ENCODE results near the gene KBTBD7. TPM values are rescaled to one million over a fixed set of nuclear protein-coding genes. Genes with fewer than 3 reads are reported as not detected.

Gene KBTBD7
- polyA plus RNA-seq, 4 donors, result 1.1 to 10.4 (median 3.0) TPM

- Histone ChIP-seq H3K27me3 (ENCODE audit: control insufficient read depth in 3 of 3, insufficient read depth in 3 of 3, low read length in 3 of 3) (no peaks in the 10 kb centered on the region), H3K27ac (ENCODE audit: low read depth in 1 of 3, low read length in 2 of 3) (no peak overlapping the region), H3K4me1 (ENCODE audit: control insufficient read depth in 3 of 3, insufficient read depth in 2 of 3, low read depth in 1 of 3, low read length in 2 of 3) (no peaks in the 10 kb centered on the region), H3K9me3 (ENCODE audit: control insufficient read depth in 2 of 2, insufficient read depth in 1 of 2, low read depth in 1 of 2, low read length in 1 of 2) (peaks cover 0 to 5% of the 10 kb centered on the region in 2 donors), H3K4me3 (ENCODE audit: low read depth in 1 of 3, low read length in 3 of 3) (no peak overlapping the region), H3K36me3 (ENCODE audit: control insufficient read depth in 3 of 3, insufficient read depth in 2 of 3, low read depth in 1 of 3, low read length in 3 of 3) (no peaks in the 10 kb centered on the region)
- DNase-seq, result no peak
- no peak for FAIRE-seq
Measured at GRCh38 chr13:41206467-41206866, 12.1 kb upstream of the KBTBD7 start.

GRCh38 chr13:41203810-41204209, 9.4 kb upstream of the KBTBD7 start:
- Histone ChIP-seq H3K4me3 (ENCODE audit: low read depth in 1 of 3, low read length in 3 of 3) (no peak overlapping the region), H3K27ac (ENCODE audit: low read depth in 1 of 3, low read length in 2 of 3) (no peak overlapping the region), H3K27me3 (ENCODE audit: control insufficient read depth in 3 of 3, insufficient read depth in 3 of 3, low read length in 3 of 3) (no peaks in the 10 kb centered on the region), H3K9me3 (ENCODE audit: control insufficient read depth in 2 of 2, insufficient read depth in 1 of 2, low read depth in 1 of 2, low read length in 1 of 2) (no peaks in the 10 kb centered on the region), H3K4me1 (ENCODE audit: control insufficient read depth in 3 of 3, insufficient read depth in 2 of 3, low read depth in 1 of 3, low read length in 2 of 3) (no peaks in the 10 kb centered on the region), H3K36me3 (ENCODE audit: control insufficient read depth in 3 of 3, insufficient read depth in 2 of 3, low read depth in 1 of 3, low read length in 3 of 3) (no peaks in the 10 kb centered on the region)
- FAIRE-seq (no peak), DNase-seq (no peak)
- 92 to 93% (median 93%) methylated on average over 6 of the region's 6 CpGs for WGBS, 3 donors

GRCh38 chr13:41200126-41200525, 5.8 kb upstream of the KBTBD7 start:
- Histone ChIP-seq H3K4me3 (ENCODE audit: low read depth in 1 of 3, low read length in 3 of 3) (no peak overlapping the region), H3K27ac (ENCODE audit: low read depth in 1 of 3, low read length in 2 of 3) (no peak overlapping the region), H3K36me3 (ENCODE audit: control insufficient read depth in 3 of 3, insufficient read depth in 2 of 3, low read depth in 1 of 3, low read length in 3 of 3) (no peaks in the 10 kb centered on the region), H3K4me1 (ENCODE audit: control insufficient read depth in 3 of 3, insufficient read depth in 2 of 3, low read depth in 1 of 3, low read length in 2 of 3) (no peaks in the 10 kb centered on the region), H3K9me3 (ENCODE audit: control insufficient read depth in 2 of 2, insufficient read depth in 1 of 2, low read depth in 1 of 2, low read length in 1 of 2) (no peaks in the 10 kb centered on the region), H3K27me3 (ENCODE audit: control insufficient read depth in 3 of 3, insufficient read depth in 3 of 3, low read length in 3 of 3) (no peaks in the 10 kb centered on the region)
- no peak for DNase-seq
- FAIRE-seq, result no peak
- 89 to 90% (median 90%) methylated on average over 4 of the region's 4 CpGs for WGBS, 3 donors

GRCh38 chr13:41199526-41199925, 5.2 kb upstream of the KBTBD7 start:
- FAIRE-seq (no peak), DNase-seq (no peak)
- H3K4me3 ChIP-seq (ENCODE audit: low read depth in 1 of 3, low read length in 3 of 3), result no peak overlapping the region
- no peaks in the 10 kb centered on the region for H3K4me1 ChIP-seq (ENCODE audit: control insufficient read depth in 3 of 3, insufficient read depth in 2 of 3, low read depth in 1 of 3, low read length in 2 of 3)
- WGBS, 3 donors, result 81 to 89% (median 87%) methylated on average over 2 of the region's 2 CpGs
- no peaks in the 10 kb centered on the region for H3K27me3 ChIP-seq (ENCODE audit: control insufficient read depth in 3 of 3, insufficient read depth in 3 of 3, low read length in 3 of 3)
- no peaks in the 10 kb centered on the region for H3K9me3 ChIP-seq (ENCODE audit: control insufficient read depth in 2 of 2, insufficient read depth in 1 of 2, low read depth in 1 of 2, low read length in 1 of 2)
- no peaks in the 10 kb centered on the region for H3K36me3 ChIP-seq (ENCODE audit: control insufficient read depth in 3 of 3, insufficient read depth in 2 of 3, low read depth in 1 of 3, low read length in 3 of 3)
- no peak overlapping the region for H3K27ac ChIP-seq (ENCODE audit: low read depth in 1 of 3, low read length in 2 of 3)

GRCh38 chr13:41199079-41199478, 4.7 kb upstream of the KBTBD7 start:
- no peak overlapping the region for H3K27ac ChIP-seq (ENCODE audit: low read depth in 1 of 3, low read length in 2 of 3)
- 67 to 85% (median 73%) methylated on average over 5 of the region's 5 CpGs for WGBS, 3 donors
- H3K9me3 ChIP-seq (ENCODE audit: control insufficient read depth in 2 of 2, insufficient read depth in 1 of 2, low read depth in 1 of 2, low read length in 1 of 2), result no peaks in the 10 kb centered on the region
- DNase-seq (no peak), FAIRE-seq (no peak)
- H3K4me3 ChIP-seq (ENCODE audit: low read depth in 1 of 3, low read length in 3 of 3), result no peak overlapping the region
- H3K4me1 ChIP-seq (ENCODE audit: control insufficient read depth in 3 of 3, insufficient read depth in 2 of 3, low read depth in 1 of 3, low read length in 2 of 3), result no peaks in the 10 kb centered on the region
- no peaks in the 10 kb centered on the region for H3K36me3 ChIP-seq (ENCODE audit: control insufficient read depth in 3 of 3, insufficient read depth in 2 of 3, low read depth in 1 of 3, low read length in 3 of 3)
- H3K27me3 ChIP-seq (ENCODE audit: control insufficient read depth in 3 of 3, insufficient read depth in 3 of 3, low read length in 3 of 3), result no peaks in the 10 kb centered on the region

GRCh38 chr13:41196620-41197019, 2.3 kb upstream of the KBTBD7 start:
- no peaks in the 10 kb centered on the region for H3K27me3 ChIP-seq (ENCODE audit: control insufficient read depth in 3 of 3, insufficient read depth in 3 of 3, low read length in 3 of 3)
- DNase-seq, result no peak
- FAIRE-seq, result no peak
- no peaks in the 10 kb centered on the region for H3K36me3 ChIP-seq (ENCODE audit: control insufficient read depth in 3 of 3, insufficient read depth in 2 of 3, low read depth in 1 of 3, low read length in 3 of 3)
- H3K4me1 ChIP-seq (ENCODE audit: control insufficient read depth in 3 of 3, insufficient read depth in 2 of 3, low read depth in 1 of 3, low read length in 2 of 3), result peaks cover 0 to 6% (median 5%) of the 10 kb centered on the region in 3 donors
- no peak overlapping the region for H3K27ac ChIP-seq (ENCODE audit: low read depth in 1 of 3, low read length in 2 of 3)
- H3K9me3 ChIP-seq (ENCODE audit: control insufficient read depth in 2 of 2, insufficient read depth in 1 of 2, low read depth in 1 of 2, low read length in 1 of 2), result peaks cover 0 to 12% of the 10 kb centered on the region in 2 donors
- WGBS, 3 donors, result 60 to 69% (median 67%) methylated on average over 2 of the region's 2 CpGs
- no peak overlapping the region for H3K4me3 ChIP-seq (ENCODE audit: low read depth in 1 of 3, low read length in 3 of 3)

GRCh38 chr13:41196011-41196410, 1.6 kb upstream of the KBTBD7 start:
- Histone ChIP-seq H3K27ac (ENCODE audit: low read depth in 1 of 3, low read length in 2 of 3) (no peak overlapping the region), H3K4me1 (ENCODE audit: control insufficient read depth in 3 of 3, insufficient read depth in 2 of 3, low read depth in 1 of 3, low read length in 2 of 3) (peaks cover 0 to 6% (median 5%) of the 10 kb centered on the region in 3 donors), H3K36me3 (ENCODE audit: control insufficient read depth in 3 of 3, insufficient read depth in 2 of 3, low read depth in 1 of 3, low read length in 3 of 3) (no peaks in the 10 kb centered on the region), H3K4me3 (ENCODE audit: low read depth in 1 of 3, low read length in 3 of 3) (no peak overlapping the region), H3K9me3 (ENCODE audit: control insufficient read depth in 2 of 2, insufficient read depth in 1 of 2, low read depth in 1 of 2, low read length in 1 of 2) (peaks cover 0 to 12% of the 10 kb centered on the region in 2 donors), H3K27me3 (ENCODE audit: control insufficient read depth in 3 of 3, insufficient read depth in 3 of 3, low read length in 3 of 3) (no peaks in the 10 kb centered on the region)
- DNase-seq (no peak), FAIRE-seq (no peak)

GRCh38 chr13:41193469-41193868, 900 bp downstream of the KBTBD7 start:
- H3K27ac ChIP-seq (ENCODE audit: low read depth in 1 of 3, low read length in 2 of 3), result peak overlapping the region in 1 of 3 donors; percentile 95
- 96% methylated on average over 18 of the region's 18 CpGs for WGBS, 3 donors
- H3K27me3 ChIP-seq (ENCODE audit: control insufficient read depth in 3 of 3, insufficient read depth in 3 of 3, low read length in 3 of 3), result no peaks in the 10 kb centered on the region

GRCh38 chr13:41188584-41188983, 5.8 kb downstream of the KBTBD7 start:
- H3K36me3 ChIP-seq (ENCODE audit: control insufficient read depth in 3 of 3, insufficient read depth in 2 of 3, low read depth in 1 of 3, low read length in 3 of 3), result peaks cover 0 to 2% (median 0%) of the 10 kb centered on the region in 3 donors
- FAIRE-seq (no peak), DNase-seq (no peak)
- peaks cover 0 to 11% of the 10 kb centered on the region in 2 donors for H3K9me3 ChIP-seq (ENCODE audit: control insufficient read depth in 2 of 2, insufficient read depth in 1 of 2, low read depth in 1 of 2, low read length in 1 of 2)
- no peak overlapping the region for H3K27ac ChIP-seq (ENCODE audit: low read depth in 1 of 3, low read length in 2 of 3)
- 80 to 92% (median 83%) methylated on average over 6 of the region's 6 CpGs for WGBS, 3 donors
- no peak overlapping the region for H3K4me3 ChIP-seq (ENCODE audit: low read depth in 1 of 3, low read length in 3 of 3)
- H3K4me1 ChIP-seq (ENCODE audit: control insufficient read depth in 3 of 3, insufficient read depth in 2 of 3, low read depth in 1 of 3, low read length in 2 of 3), result peaks cover 0 to 6% (median 5%) of the 10 kb centered on the region in 3 donors
- no peaks in the 10 kb centered on the region for H3K27me3 ChIP-seq (ENCODE audit: control insufficient read depth in 3 of 3, insufficient read depth in 3 of 3, low read length in 3 of 3)

More at GRCh38 chr13:41193469-41193868, 900 bp downstream of the KBTBD7 start:
- Histone ChIP-seq H3K9me3 (ENCODE audit: control insufficient read depth in 2 of 2, insufficient read depth in 1 of 2, low read depth in 1 of 2, low read length in 1 of 2) (peaks cover 0 to 12% of the 10 kb centered on the region in 2 donors), H3K4me1 (ENCODE audit: control insufficient read depth in 3 of 3, insufficient read depth in 2 of 3, low read depth in 1 of 3, low read length in 2 of 3) (peaks cover 0 to 6% (median 5%) of the 10 kb centered on the region in 3 donors), H3K36me3 (ENCODE audit: control insufficient read depth in 3 of 3, insufficient read depth in 2 of 3, low read depth in 1 of 3, low read length in 3 of 3) (peaks cover 0 to 2% (median 0%) of the 10 kb centered on the region in 3 donors), H3K4me3 (ENCODE audit: low read depth in 1 of 3, low read length in 3 of 3) (peak overlapping the region in 2 of 3 donors; percentile 80 to 93)
- FAIRE-seq (no peak), DNase-seq (no peak)
